ENCODE data around the gene RAB1B.
A peak's percentile ranks its signal among the peaks of the same experiment; 100 is the strongest.

The RAB1B gene

GRCh38 chr11:66278363-66279091, 10.1 kb downstream of the RAB1B start:
- DNase-seq (ENCODE audit: low spot score in 2 of 2) (no peak), ATAC-seq (ENCODE audit: low read depth) (no peak)
- H3K27me3 Mint-ChIP-seq, result peaks cover 11% of the 10 kb centered on the region
- H3K4me1 Mint-ChIP-seq, result peaks cover 32% of the 10 kb centered on the region
- H3K9me3 Mint-ChIP-seq, result no peaks in the 10 kb centered on the region
- H3K4me3 Mint-ChIP-seq, result peak overlapping the region; percentile 83
- peaks cover 20% of the 10 kb centered on the region for H3K36me3 Mint-ChIP-seq
- H3K27ac Mint-ChIP-seq, result peak overlapping the region; percentile 78

DNA sequence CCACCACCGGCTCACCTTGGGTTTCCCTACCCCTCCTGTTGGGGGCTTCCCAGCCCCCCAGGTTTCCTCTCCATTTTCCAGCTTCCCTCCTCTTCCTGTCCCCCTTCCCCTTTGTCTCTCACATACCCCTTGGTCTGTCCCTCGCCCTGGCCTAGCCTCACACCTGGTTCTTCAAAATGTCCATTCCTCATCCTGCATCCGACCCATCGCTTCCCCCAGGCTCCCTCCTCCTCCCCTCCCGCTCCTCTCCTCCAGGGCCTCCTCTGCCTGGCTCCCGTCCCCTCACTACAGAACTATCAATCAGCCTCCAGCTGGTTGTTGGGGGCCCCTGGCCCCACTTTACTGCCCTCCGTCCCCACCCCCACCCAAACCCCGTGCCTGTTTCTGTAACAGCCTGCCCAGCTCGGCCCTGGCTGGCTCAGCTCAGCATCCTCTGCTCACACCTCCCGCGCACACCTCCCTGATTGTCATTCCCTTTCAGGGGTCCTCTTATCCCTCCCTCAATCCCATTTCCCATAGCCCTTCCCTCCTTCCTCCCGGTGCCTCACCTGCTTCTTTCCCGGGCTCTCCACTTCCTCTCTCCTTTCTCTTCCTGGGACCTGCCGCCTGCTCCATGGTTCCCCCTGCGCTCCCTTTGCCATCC, 10.8 kb downstream of the RAB1B start:
- peak overlapping the region; percentile 83 for H3K4me3 Mint-ChIP-seq
- peaks cover 32% of the 10 kb centered on the region for H3K4me1 Mint-ChIP-seq
- peak overlapping the region; percentile 78 for H3K27ac Mint-ChIP-seq
- no peak for DNase-seq (ENCODE audit: low spot score in 2 of 2)
- no peak for ATAC-seq (ENCODE audit: low read depth)
- peaks cover 16% of the 10 kb centered on the region for H3K36me3 Mint-ChIP-seq
- no peaks in the 10 kb centered on the region for H3K9me3 Mint-ChIP-seq
- peaks cover 11% of the 10 kb centered on the region for H3K27me3 Mint-ChIP-seq

DNA sequence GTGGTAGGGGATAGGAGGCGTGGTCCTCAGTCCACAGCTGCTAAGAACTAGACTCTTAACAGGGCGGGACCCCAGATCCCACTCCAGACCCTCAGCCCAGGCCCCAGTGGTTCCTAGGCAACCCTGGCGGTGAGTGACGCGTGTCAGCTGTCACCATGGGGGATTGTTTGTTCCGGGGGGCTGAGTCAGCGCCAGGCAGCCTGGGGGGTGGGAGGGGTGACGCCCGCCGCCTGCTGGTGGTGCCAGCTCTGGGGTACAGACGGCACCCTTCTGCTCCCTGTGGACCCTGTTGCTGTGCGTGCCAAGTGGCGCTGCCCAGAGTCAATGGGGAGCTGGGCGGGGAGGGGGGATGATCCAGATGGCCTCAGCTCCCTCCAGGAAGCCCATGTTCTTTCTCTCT, 12.0 kb downstream of the RAB1B start:
- Mint-ChIP-seq H3K36me3 (peaks cover 7% of the 10 kb centered on the region), H3K4me3 (no peak overlapping the region), H3K9me3 (no peaks in the 10 kb centered on the region), H3K27ac (peak overlapping the region; percentile 93), H3K4me1 (peaks cover 34% of the 10 kb centered on the region), H3K27me3 (peaks cover 11% of the 10 kb centered on the region)
- ATAC-seq (ENCODE audit: low read depth) (no peak), DNase-seq (ENCODE audit: low spot score in 2 of 2) (no peak)

DNA sequence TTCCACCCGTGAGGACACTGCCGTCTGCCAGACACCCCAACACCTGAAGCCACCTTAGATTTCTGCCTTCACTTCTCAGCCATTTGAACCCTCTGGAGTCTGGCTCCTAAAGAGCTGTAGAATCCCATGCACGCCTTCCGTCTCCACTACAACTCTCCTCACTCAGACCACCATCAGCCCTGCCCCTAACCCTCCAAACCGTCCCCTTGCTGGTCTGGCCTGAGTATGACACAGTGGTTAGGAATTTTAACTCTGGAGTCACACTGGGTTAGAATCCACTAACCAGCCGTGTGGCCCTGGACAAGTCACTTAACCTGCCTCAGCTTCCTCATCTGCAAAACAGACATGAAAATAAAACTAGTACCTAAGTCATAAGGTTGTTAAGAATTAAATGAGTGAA, 12.6 kb downstream of the RAB1B start:
- Mint-ChIP-seq H3K4me3 (no peak overlapping the region), H3K9me3 (no peaks in the 10 kb centered on the region), H3K27me3 (peaks cover 11% of the 10 kb centered on the region), H3K27ac (peak overlapping the region; percentile 93), H3K4me1 (peaks cover 37% of the 10 kb centered on the region), H3K36me3 (peaks cover 5% of the 10 kb centered on the region)
- DNase-seq (ENCODE audit: low spot score in 2 of 2), result no peak
- no peak for ATAC-seq (ENCODE audit: low read depth)

DNA sequence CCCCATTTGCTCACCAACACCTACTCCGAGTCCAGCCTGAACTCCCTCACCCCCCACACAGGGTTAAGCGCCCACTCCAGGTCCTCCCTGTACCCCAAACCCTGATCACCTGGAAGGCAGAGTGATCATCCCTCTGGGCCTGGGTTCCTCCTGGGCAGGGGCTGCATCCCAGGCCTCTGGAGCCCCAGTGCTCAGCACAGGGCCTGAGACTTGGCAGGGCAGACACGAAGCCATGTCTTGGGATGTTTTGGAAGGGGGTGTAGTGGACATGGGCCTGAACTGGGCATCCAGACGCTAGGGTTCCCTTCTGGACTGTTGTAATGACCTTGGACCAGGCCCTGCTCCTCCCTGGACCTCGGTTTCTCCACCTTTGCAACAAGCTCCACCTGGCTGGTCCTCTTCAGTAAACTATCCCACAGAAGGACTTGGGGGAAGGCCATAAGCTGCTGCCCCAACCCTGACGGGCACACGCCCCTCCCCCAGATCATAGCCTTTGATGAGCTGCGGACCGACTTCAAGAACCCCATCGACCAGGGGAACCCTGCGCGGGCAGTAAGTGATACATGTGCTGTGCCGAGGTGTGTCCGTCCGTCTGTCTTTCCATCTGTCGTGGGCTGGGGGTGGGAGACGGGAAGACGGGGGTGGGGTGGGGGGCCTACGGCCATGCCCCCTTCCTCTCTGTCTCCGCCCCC, 13.5 kb downstream of the RAB1B start:
- Mint-ChIP-seq H3K27ac (peak overlapping the region; percentile 93), H3K9me3 (no peaks in the 10 kb centered on the region), H3K36me3 (peaks cover 4% of the 10 kb centered on the region), H3K4me3 (no peak overlapping the region), H3K27me3 (peaks cover 11% of the 10 kb centered on the region), H3K4me1 (peaks cover 36% of the 10 kb centered on the region)
- ATAC-seq (ENCODE audit: low read depth) (no peak), DNase-seq (ENCODE audit: low spot score in 2 of 2) (no peak)

GRCh38 chr11:66282468-66283455, 14.3 kb downstream of the RAB1B start:
- ATAC-seq (ENCODE audit: low read depth), result peak; percentile 93
- Mint-ChIP-seq H3K27ac (peak overlapping the region; percentile 93), H3K4me3 (no peak overlapping the region), H3K4me1 (peaks cover 33% of the 10 kb centered on the region), H3K36me3 (peaks cover 2% of the 10 kb centered on the region), H3K27me3 (peaks cover 11% of the 10 kb centered on the region), H3K9me3 (no peaks in the 10 kb centered on the region)
- peak; percentile 99 to 100 for DNase-seq (ENCODE audit: low spot score in 2 of 2)

DNA sequence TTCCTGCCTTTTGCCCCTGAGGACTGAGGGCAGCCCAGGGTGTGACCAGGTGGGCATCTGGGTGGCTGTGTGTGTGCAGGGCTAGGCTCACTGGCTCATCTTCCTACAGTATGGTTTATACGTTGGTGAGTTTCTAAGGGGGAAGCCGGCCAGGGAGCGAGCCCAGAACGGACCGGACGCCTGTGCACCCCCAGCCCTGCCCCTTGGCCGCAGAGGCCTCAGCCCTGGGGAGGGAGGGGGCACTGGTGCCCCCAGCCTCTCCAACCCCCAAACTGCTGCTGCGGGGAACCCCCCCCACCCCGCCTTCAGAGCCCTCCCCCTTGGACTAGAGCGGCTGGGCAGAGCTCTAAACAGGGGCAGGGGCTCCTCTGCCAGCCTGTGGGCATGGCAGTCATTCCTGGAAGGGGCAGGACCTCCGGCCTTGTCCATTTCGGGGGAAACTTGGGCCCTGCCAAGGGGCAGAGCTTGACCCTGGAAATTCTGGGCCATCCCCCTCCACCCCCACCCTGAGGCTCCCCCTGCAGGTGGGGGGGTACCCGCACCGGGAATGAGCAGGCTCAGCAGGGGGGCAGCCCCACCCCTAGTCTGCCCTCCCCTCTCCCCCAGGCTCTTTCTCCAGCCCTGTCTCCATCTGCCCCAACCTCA, 15.1 kb downstream of the RAB1B start:
- DNase-seq (ENCODE audit: low spot score in 2 of 2) (no peak), ATAC-seq (ENCODE audit: low read depth) (no peak)
- H3K27ac Mint-ChIP-seq, result peak overlapping the region; percentile 93
- H3K4me3 Mint-ChIP-seq, result no peak overlapping the region
- peaks cover 2% of the 10 kb centered on the region for H3K36me3 Mint-ChIP-seq
- no peaks in the 10 kb centered on the region for H3K9me3 Mint-ChIP-seq
- H3K4me1 Mint-ChIP-seq, result peaks cover 35% of the 10 kb centered on the region
- peaks cover 11% of the 10 kb centered on the region for H3K27me3 Mint-ChIP-seq

- H3K4me3 Mint-ChIP-seq, result no peak overlapping the region
- H3K9me3 Mint-ChIP-seq, result no peaks in the 10 kb centered on the region
- peak overlapping the region; percentile 41 for H3K27ac Mint-ChIP-seq
- peaks cover 8% of the 10 kb centered on the region for H3K27me3 Mint-ChIP-seq
- DNase-seq (ENCODE audit: low spot score in 2 of 2) (no peak), ATAC-seq (ENCODE audit: low read depth) (no peak)
- H3K36me3 Mint-ChIP-seq, result peaks cover under 1% of the 10 kb centered on the region
- peaks cover 32% of the 10 kb centered on the region for H3K4me1 Mint-ChIP-seq
Measured at GRCh38 chr11:66284526-66285078, 16.2 kb downstream of the RAB1B start.

DNA sequence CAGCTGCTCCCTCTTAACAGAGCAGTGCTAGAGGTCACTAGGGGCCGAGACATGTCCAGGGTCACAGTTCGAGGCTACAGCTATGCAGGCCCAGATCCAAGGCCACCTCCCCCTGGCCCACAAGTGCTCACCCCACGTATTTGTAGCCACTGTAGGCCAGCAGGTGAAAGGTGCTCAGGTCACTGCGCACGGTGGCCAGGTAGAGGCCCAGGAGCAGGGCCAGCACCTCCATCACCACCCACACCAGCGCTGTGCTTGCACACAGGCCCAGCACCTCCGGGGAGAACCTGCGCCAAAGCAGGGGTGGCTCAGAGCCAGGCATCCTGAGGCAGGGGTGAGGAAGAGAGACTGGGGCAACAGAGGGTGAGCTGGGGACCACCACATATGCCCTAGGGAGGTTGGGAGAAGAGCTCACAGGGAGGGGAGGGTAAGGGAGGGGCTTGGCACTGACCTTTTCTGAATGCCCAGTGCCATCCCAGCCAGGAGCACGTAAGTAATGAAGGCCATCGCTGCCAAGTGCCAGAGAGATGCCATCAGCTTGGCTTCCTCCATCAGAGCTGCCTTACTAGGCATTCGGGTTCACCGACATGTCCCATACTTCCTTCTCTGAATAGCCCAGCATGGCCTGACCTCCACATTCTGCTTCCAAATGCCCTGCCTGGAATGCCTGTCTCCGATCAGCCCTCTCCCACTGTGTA, 17.0 kb downstream of the RAB1B start:
- H3K4me1 Mint-ChIP-seq, result peaks cover 37% of the 10 kb centered on the region
- DNase-seq (ENCODE audit: low spot score in 2 of 2), result no peak
- peaks cover 6% of the 10 kb centered on the region for H3K27me3 Mint-ChIP-seq
- H3K9me3 Mint-ChIP-seq, result no peaks in the 10 kb centered on the region
- H3K27ac Mint-ChIP-seq, result no peak overlapping the region
- H3K4me3 Mint-ChIP-seq, result no peak overlapping the region
- no peaks in the 10 kb centered on the region for H3K36me3 Mint-ChIP-seq
- no peak for ATAC-seq (ENCODE audit: low read depth)

- Mint-ChIP-seq H3K27me3 (peaks cover 2% of the 10 kb centered on the region), H3K9me3 (no peaks in the 10 kb centered on the region), H3K4me1 (peaks cover 31% of the 10 kb centered on the region), H3K27ac (no peak overlapping the region), H3K36me3 (no peaks in the 10 kb centered on the region), H3K4me3 (peak overlapping the region; percentile 5)
- ATAC-seq (ENCODE audit: low read depth) (no peak), DNase-seq (ENCODE audit: low spot score in 2 of 2) (no peak)
Measured at GRCh38 chr11:66286699-66287098, 18.3 kb downstream of the RAB1B start.

GRCh38 chr11:66287211-66287888, 18.9 kb downstream of the RAB1B start:
- peaks cover 2% of the 10 kb centered on the region for H3K27me3 Mint-ChIP-seq
- no peaks in the 10 kb centered on the region for H3K9me3 Mint-ChIP-seq
- no peak for ATAC-seq (ENCODE audit: low read depth)
- H3K27ac Mint-ChIP-seq, result no peak overlapping the region
- no peak for DNase-seq (ENCODE audit: low spot score in 2 of 2)
- peaks cover 28% of the 10 kb centered on the region for H3K4me1 Mint-ChIP-seq
- H3K36me3 Mint-ChIP-seq, result no peaks in the 10 kb centered on the region
- peak overlapping the region; percentile 92 for H3K4me3 Mint-ChIP-seq
